ENCODE data around the gene GBP4.

Gene GBP4

GRCh38 chr1:89133747-89134146 is 65.0 kb downstream of the GBP4 start:
- DNase-seq (ENCODE audit: low read depth) = no peak
- TF ChIP-seq CTCF (IDR thresholded peaks at IDR 0.05; ENCODE audit: low read length, missing control alignments) = no peak
- H3K4me3 ChIP-seq (replicated peaks; ENCODE audit: low read depth, low read length) = no peak overlapping the region
